HFFc6 (cell line): Measurements from ENCODE around the gene TULP4. TPM values are rescaled to one million over a fixed set of nuclear protein-coding genes. Genes with fewer than 3 reads are reported as not detected.

Experiments
- DNase-seq: peaks from one replicate; pipeline ENCODE4 v3.0.0-alpha.2; 2018
- H3K27ac Mint-ChIP-seq: 2 replicates; pipeline ENCODE4 v1.8.0; 2020; ENCODE audit warnings: mild to moderate bottlenecking, mixed read lengths
- H3K27me3 Mint-ChIP-seq: 2 replicates; pipeline ENCODE4 v1.8.0; 2021; ENCODE audit warnings: mild to moderate bottlenecking, moderate library complexity, mixed read lengths; ENCODE audit not compliant: insufficient read depth
- H3K36me3 Mint-ChIP-seq: 2 replicates; pipeline ENCODE4 v1.8.0; 2021; ENCODE audit warnings: low read depth, mixed read lengths
- H3K4me1 Mint-ChIP-seq: 2 replicates; pipeline ENCODE4 v1.8.0; 2020; ENCODE audit warnings: low read depth, mixed read lengths
- H3K4me3 Mint-ChIP-seq: 2 replicates; pipeline ENCODE4 v1.8.0; 2020; ENCODE audit warnings: mild to moderate bottlenecking, moderate library complexity, mixed read lengths
- H3K9me3 Mint-ChIP-seq: 2 replicates; pipeline ENCODE4 v1.8.0; 2020; ENCODE audit warnings: mild to moderate bottlenecking, mixed read lengths
- long read RNA-seq: library from polyadenylated mRNA; unstranded; transcript quantifications from one replicate; pipeline ENCODE4 v2.0.0, GENCODE V29; 2019
- total RNA-seq, 6 experiments: library from RNA; stranded (reverse); fragmentation: NEBNext Ultra II Directional; extraction: Animal tissue kit (Norgen Biotek cat#: 25700); gene quantifications; 2 replicates in 1 of 6; 3 replicates in 5 of 6; pipeline ENCODE4 v1.2.3, GENCODE V29; 2021
- TF ChIP-seq, protein P1 (sequence below): fragments of 200-600 bp; sonication (generic); IDR thresholded peaks from 2 replicates; pipeline ENCODE4 v1.5.0; 2021; ENCODE audit warnings: antibody characterized with exemption, mild to moderate bottlenecking

TULP4 gene, protein sequence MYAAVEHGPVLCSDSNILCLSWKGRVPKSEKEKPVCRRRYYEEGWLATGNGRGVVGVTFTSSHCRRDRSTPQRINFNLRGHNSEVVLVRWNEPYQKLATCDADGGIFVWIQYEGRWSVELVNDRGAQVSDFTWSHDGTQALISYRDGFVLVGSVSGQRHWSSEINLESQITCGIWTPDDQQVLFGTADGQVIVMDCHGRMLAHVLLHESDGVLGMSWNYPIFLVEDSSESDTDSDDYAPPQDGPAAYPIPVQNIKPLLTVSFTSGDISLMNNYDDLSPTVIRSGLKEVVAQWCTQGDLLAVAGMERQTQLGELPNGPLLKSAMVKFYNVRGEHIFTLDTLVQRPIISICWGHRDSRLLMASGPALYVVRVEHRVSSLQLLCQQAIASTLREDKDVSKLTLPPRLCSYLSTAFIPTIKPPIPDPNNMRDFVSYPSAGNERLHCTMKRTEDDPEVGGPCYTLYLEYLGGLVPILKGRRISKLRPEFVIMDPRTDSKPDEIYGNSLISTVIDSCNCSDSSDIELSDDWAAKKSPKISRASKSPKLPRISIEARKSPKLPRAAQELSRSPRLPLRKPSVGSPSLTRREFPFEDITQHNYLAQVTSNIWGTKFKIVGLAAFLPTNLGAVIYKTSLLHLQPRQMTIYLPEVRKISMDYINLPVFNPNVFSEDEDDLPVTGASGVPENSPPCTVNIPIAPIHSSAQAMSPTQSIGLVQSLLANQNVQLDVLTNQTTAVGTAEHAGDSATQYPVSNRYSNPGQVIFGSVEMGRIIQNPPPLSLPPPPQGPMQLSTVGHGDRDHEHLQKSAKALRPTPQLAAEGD (N-terminal part only)
- 10 to 100 TPM; 48.4 to 55.2 (median 51.8) TPM for total RNA-seq
- long read RNA-seq, partial matches to known transcripts: 0 of 33 reads
- long read RNA-seq, other reads (novel, unspliced or antisense): 33 of 33 reads

- H3K9me3 Mint-ChIP-seq: no peaks in the 10 kb centered on the region
- peak within 1 kb of the TSS; percentile 3; the same call in 1 of the 2 replicates for H3K4me3 Mint-ChIP-seq
- TF ChIP-seq, protein P1, sequence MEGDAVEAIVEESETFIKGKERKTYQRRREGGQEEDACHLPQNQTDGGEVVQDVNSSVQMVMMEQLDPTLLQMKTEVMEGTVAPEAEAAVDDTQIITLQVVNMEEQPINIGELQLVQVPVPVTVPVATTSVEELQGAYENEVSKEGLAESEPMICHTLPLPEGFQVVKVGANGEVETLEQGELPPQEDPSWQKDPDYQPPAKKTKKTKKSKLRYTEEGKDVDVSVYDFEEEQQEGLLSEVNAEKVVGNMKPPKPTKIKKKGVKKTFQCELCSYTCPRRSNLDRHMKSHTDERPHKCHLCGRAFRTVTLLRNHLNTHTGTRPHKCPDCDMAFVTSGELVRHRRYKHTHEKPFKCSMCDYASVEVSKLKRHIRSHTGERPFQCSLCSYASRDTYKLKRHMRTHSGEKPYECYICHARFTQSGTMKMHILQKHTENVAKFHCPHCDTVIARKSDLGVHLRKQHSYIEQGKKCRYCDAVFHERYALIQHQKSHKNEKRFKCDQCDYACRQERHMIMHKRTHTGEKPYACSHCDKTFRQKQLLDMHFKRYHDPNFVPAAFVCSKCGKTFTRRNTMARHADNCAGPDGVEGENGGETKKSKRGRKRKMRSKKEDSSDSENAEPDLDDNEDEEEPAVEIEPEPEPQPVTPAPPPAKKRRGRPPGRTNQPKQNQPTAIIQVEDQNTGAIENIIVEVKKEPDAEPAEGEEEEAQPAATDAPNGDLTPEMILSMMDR: no peak
- peaks cover 27% of the 10 kb centered on the region for H3K4me1 Mint-ChIP-seq
- no peak for DNase-seq
- no peaks in the 10 kb centered on the region for H3K27me3 Mint-ChIP-seq
- peaks cover 26% of the 10 kb centered on the region for H3K36me3 Mint-ChIP-seq
- peak within 1 kb of the TSS; percentile 44; the same call in 1 of the 2 replicates for H3K27ac Mint-ChIP-seq
Measured at GRCh38 chr6:158312165-158312564, at the start of gene TULP4. TSS of gene TULP4 (plus strand) at chr6:158312465. CDS start at chr6:158314017, 1,552 bp downstream.

- Mint-ChIP-seq H3K4me1 (peaks cover 13% of the 10 kb centered on the region), H3K9me3 (no peaks in the 10 kb centered on the region), H3K27ac (no peak overlapping the region), H3K4me3 (no peak overlapping the region), H3K36me3 (peaks cover 17% of the 10 kb centered on the region), H3K27me3 (no peaks in the 10 kb centered on the region)
- TF ChIP-seq, protein P1: no peak
- no peak for DNase-seq
Measured at GRCh38 chr6:158262755-158263154, 49.5 kb upstream of the TULP4 start.

DNA sequence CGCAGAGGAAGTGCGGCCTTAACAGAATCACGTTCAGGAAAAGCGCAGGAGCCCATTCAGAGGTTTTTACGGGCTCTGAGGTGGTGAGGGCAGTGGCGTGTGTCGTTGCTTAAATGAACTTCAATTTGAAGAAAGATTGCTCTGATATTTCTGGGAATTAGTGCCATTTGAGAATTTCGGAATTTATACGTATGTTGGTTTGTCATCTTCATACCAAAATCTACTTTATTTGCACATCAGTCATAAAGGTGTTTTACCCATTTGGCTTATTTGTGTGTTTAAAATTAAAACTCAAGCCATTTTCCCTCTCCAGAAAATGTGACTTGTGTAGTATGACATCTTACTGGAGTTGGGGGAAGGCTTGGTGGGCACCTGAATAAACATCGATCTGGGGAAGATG, 48.1 kb upstream of the TULP4 start:
- Mint-ChIP-seq H3K27me3 (no peaks in the 10 kb centered on the region), H3K36me3 (peaks cover 11% of the 10 kb centered on the region), H3K27ac (no peak overlapping the region), H3K9me3 (no peaks in the 10 kb centered on the region), H3K4me1 (peaks cover 4% of the 10 kb centered on the region), H3K4me3 (no peak overlapping the region)
- no peak for DNase-seq
- TF ChIP-seq, protein P1: no peak

- Mint-ChIP-seq H3K27me3 (no peaks in the 10 kb centered on the region), H3K36me3 (peaks cover 6% of the 10 kb centered on the region), H3K4me1 (peaks cover 3% of the 10 kb centered on the region; the same call in 1 of the 2 replicates), H3K9me3 (no peaks in the 10 kb centered on the region), H3K27ac (no peak overlapping the region), H3K4me3 (no peak overlapping the region)
- no peak for DNase-seq
- TF ChIP-seq, protein P1: no peak
Measured at GRCh38 chr6:158266131-158266530, 46.1 kb upstream of the TULP4 start.

DNA sequence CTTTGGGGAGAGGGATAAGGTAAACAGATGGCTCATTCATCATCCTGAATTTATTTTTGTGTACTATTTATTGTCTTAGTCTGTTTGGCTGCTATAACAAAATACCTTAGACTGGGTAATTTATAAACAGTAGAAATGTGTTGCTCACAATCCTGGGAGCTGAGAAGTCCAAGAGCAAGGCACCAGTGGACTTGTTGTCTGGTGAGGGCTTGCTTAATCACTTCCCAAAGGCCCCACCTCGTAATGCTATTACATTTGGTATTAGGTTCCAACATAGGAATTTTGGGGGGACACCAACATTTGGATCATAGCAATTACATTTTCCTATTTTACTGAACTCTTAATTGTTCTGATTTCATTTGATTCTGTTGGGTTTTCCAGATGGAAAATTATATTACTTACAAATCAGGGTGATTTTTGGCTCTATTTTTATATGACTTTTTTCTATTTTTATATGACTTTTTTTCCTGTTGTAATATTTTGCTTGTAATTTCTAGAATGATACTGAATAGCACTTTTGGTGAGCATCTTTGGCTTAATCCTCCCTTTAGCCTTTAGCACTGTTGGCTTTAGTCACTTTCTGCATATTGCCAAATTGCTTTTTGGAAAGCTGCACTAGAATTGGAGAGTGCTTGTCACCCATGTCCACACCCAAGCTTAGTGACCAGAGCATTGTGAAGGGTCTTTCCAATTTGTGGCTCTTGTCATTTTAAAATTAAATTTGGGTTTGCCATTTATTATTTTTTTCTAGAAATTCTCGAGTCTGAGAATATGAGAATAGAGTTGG, 43.7 kb upstream of the TULP4 start:
- Mint-ChIP-seq H3K4me3 (no peak overlapping the region), H3K36me3 (peaks cover 16% of the 10 kb centered on the region), H3K27me3 (no peaks in the 10 kb centered on the region), H3K27ac (no peak overlapping the region), H3K9me3 (no peaks in the 10 kb centered on the region), H3K4me1 (peaks cover 5% of the 10 kb centered on the region; the same call in 1 of the 2 replicates)
- TF ChIP-seq, protein P1: no peak
- DNase-seq: no peak
